ENCODE measurements around the gene TUBG2.
"Not testable (repeated sequence)": the region's sequence is repeated elsewhere in the genome, so short reads cannot be mapped to it uniquely, and the experiment has no call there.

TUBG2 gene

GRCh38 chr17:42655528-42655927 is 3.6 kb upstream of the TUBG2 start:
- DNase-seq (ENCODE audit: low spot score): no peak

- no peak for DNase-seq (ENCODE audit: low spot score)
These were observed 1.1 kb upstream of the TUBG2 start for GRCh38 chr17:42657824-42658588.

- not testable (repeated sequence) for DNase-seq (ENCODE audit: low spot score)
These were observed 819 bp downstream of the TUBG2 start for GRCh38 chr17:42659932-42660274.

- no peak for DNase-seq (ENCODE audit: low spot score)
These were observed 1.7 kb downstream of the TUBG2 start for GRCh38 chr17:42660692-42661345.

- no peak for DNase-seq (ENCODE audit: low spot score)
These were observed 6.5 kb downstream of the TUBG2 start for GRCh38 chr17:42665581-42666001.

- not testable (repeated sequence) for DNase-seq (ENCODE audit: low spot score)
These were observed 7.0 kb downstream of the TUBG2 start for GRCh38 chr17:42666126-42666525.

GRCh38 chr17:42667088-42667951 is 8.2 kb downstream of the TUBG2 start:
- no peak for DNase-seq (ENCODE audit: low spot score)

GRCh38 chr17:42669705-42669976 is 10.6 kb downstream of the TUBG2 start:
- DNase-seq (ENCODE audit: low spot score): no peak

GRCh38 chr17:42669977-42670788 is 11.1 kb downstream of the TUBG2 start:
- DNase-seq (ENCODE audit: low spot score): peak; percentile 28

GRCh38 chr17:42670789-42671657 is 11.9 kb downstream of the TUBG2 start:
- no peak for DNase-seq (ENCODE audit: low spot score)

GRCh38 chr17:42672038-42672437 is 13.0 kb downstream of the TUBG2 start:
- DNase-seq (ENCODE audit: low spot score): no peak

- no peak for DNase-seq (ENCODE audit: low spot score)
These were observed 14.3 kb downstream of the TUBG2 start for GRCh38 chr17:42673266-42673884.

- peak; percentile 30 for DNase-seq (ENCODE audit: low spot score)
These were observed 15.0 kb downstream of the TUBG2 start for GRCh38 chr17:42673885-42674754.

- no peak for DNase-seq (ENCODE audit: low spot score)
These were observed 15.8 kb downstream of the TUBG2 start for GRCh38 chr17:42674755-42675347.

GRCh38 chr17:42675348-42675964 is 16.4 kb downstream of the TUBG2 start:
- no peak for DNase-seq (ENCODE audit: low spot score)

- no peak for DNase-seq (ENCODE audit: low spot score)
These were observed 16.9 kb downstream of the TUBG2 start for GRCh38 chr17:42675965-42676423.

GRCh38 chr17:42676424-42677011 is 17.4 kb downstream of the TUBG2 start, which contains the start of gene PLEKHH3:
PLEKHH3 (minus strand) TSS chr17:42676994; CDS start chr17:42676563, 431 bp downstream.
- no peak for DNase-seq (ENCODE audit: low spot score)
